ENCODE measurements around the gene ZNF507. TPM values are rescaled to one million over a fixed set of nuclear protein-coding genes. Genes with fewer than 3 reads are reported as not detected.

The ZNF507 gene
- total RNA-seq, 1 experiment from 2014 or later = 31.1 TPM

GRCh38 chr19:32296694-32297093, 48.7 kb upstream of the ZNF507 start:
- WGBS (ENCODE audit: extremely low coverage, insufficient read length, low lambda C conversion rate) = no CpG with 5 or more reads among the region's 1 CpG
- Histone ChIP-seq H3K9me3 (ENCODE audit: control insufficient read depth, low read depth, low read length) (no peaks in the 10 kb centered on the region), H3K27ac (ENCODE audit: insufficient read length, low read depth, low read length) (no peak overlapping the region), H2AK5ac (ENCODE audit: insufficient read length, low read length) (no peak overlapping the region), H4K91ac (ENCODE audit: insufficient read length, low read depth, low read length) (no peak overlapping the region), H2BK12ac (ENCODE audit: insufficient read length, low read depth, low read length) (no peak overlapping the region), H3K56ac (ENCODE audit: insufficient read length, low read depth, low read length) (no peak overlapping the region), H2BK15ac (ENCODE audit: low read depth, low read length) (no peak overlapping the region), H3K9ac (ENCODE audit: extremely low read depth, insufficient read length, low read length) (no peak overlapping the region), H3K18ac (ENCODE audit: insufficient read length, low read depth, low read length) (no peak overlapping the region), H4K20me1 (ENCODE audit: control insufficient read depth, insufficient read depth, insufficient read length) (no peaks in the 10 kb centered on the region), H4K8ac (replicated peaks; ENCODE audit: insufficient read length, low read depth, low read length) (no peak overlapping the region), H3K79me1 (ENCODE audit: insufficient read depth, low read depth, low read length, poor library complexity, severe bottlenecking) (no peaks in the 10 kb centered on the region), H3K4me2 (ENCODE audit: insufficient read depth, insufficient read length, low read length) (no peak overlapping the region), H4K5ac (ENCODE audit: insufficient read length, low read depth, low read length) (no peak overlapping the region), H2AFZ (ENCODE audit: low read length) (no peak overlapping the region), H3K23me2 (ENCODE audit: insufficient read length, low read depth, low read length, poor library complexity, severe bottlenecking) (no peaks in the 10 kb centered on the region), H3K14ac (ENCODE audit: insufficient read depth, low read length) (no peak overlapping the region), H3K27me3 (ENCODE audit: insufficient read depth, low read length) (no peaks in the 10 kb centered on the region), H3K79me2 (ENCODE audit: insufficient read depth, low read length) (no peaks in the 10 kb centered on the region), H3K23ac (ENCODE audit: insufficient read length, low read depth, low read length) (no peak overlapping the region), H3K4ac (ENCODE audit: low read depth, low read length) (no peak overlapping the region), H2BK20ac (ENCODE audit: low read depth, low read length, poor library complexity, severe bottlenecking) (no peak overlapping the region), H2BK5ac (ENCODE audit: insufficient read length, low read length) (no peak overlapping the region), H2BK120ac (ENCODE audit: low read depth, low read length, poor library complexity, severe bottlenecking) (no peak overlapping the region), H3K4me1 (ENCODE audit: insufficient read depth, low read length) (no peaks in the 10 kb centered on the region), H3T11ph (ENCODE audit: low read length) (no peak overlapping the region)
- no peak for TF ChIP-seq CTCF (conservative IDR thresholded peaks at IDR 0.05)
- Mint-ChIP-seq H3K36me3 (ENCODE audit: insufficient read depth in 1 of 3, low read depth in 3 of 3) (no peaks in the 10 kb centered on the region; a peak in 1 of 7 replicates), H3K4me1 (no peaks in the 10 kb centered on the region), H3K27me3 (ENCODE audit: low read depth) (no peaks in the 10 kb centered on the region; the same call in 1 of the 2 replicates), H3K4me3 (no peak overlapping the region), H3K27ac (no peak overlapping the region), H3K9me3 (peaks cover 8 to 10% of the 10 kb centered on the region in 2 experiments)
- DNase-seq = no peak

All from H9 (cell line).